ENCODE results near the gene NBEA. TPM values are rescaled to one million over a fixed set of nuclear protein-coding genes. Genes with fewer than 3 reads are reported as not detected.

The NBEA gene
- total and polyA plus RNA-seq, 2 experiments from 2014 or later: 9.1 to 29.1 TPM

DNA sequence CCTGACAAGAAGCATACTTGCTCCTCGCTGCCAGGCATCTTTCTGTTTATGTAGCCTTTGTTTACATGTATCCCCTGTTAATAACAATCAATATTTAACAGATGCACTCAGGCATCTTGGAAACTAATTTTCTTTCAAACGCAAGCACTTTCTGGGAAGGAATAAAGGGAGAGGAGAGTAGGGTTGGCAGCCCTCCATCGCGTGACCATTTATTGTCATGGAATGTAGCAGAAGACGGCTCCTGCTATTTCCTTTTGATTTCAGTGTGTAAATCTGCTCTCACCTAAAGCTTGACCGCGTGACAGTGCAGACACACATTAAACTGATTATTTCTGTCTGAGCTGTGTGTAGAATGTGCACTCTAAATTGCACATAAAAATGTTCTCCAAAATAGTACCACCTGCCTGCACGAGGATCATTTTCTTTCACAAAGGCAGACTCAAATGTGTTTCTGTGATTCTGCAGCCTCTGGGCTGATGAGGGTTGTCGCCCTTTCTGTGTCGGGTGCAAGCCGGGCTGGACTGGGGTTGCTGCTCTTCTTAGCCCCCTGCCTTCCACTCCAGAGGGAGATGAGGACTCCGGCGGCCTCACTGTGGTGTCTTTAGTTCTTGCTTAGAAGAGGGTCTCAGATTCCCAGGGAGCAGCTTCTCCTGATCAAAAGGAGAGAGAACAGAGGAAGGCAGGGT is 757.9 kb downstream of the NBEA start:
- ATAC-seq (no peak), DNase-seq (ENCODE audit: low spot score) (no peak)
- no peak overlapping the region for H3K27ac Mint-ChIP-seq
- no peak overlapping the region for H3K4me2 ChIP-seq
- no peaks in the 10 kb centered on the region; the same call in 2 of the 3 replicates for H3K36me3 Mint-ChIP-seq (ENCODE audit: low read depth)
- no peak overlapping the region for H3K4me3 ChIP-seq
- peaks cover 24% of the 10 kb centered on the region; the same call in 1 of the 2 replicates for H3K4me1 ChIP-seq (ENCODE audit: insufficient read depth)
- H3K9me3 Mint-ChIP-seq: no peaks in the 10 kb centered on the region; the same call in 2 of the 3 replicates
- peaks cover 7% of the 10 kb centered on the region for H3K9me2 ChIP-seq (ENCODE audit: insufficient read depth)
- peaks cover 28% of the 10 kb centered on the region for H3K4me1 Mint-ChIP-seq
- no peaks in the 10 kb centered on the region for H3K36me3 ChIP-seq (ENCODE audit: insufficient read depth)
- no peak overlapping the region for H3K27ac ChIP-seq (ENCODE audit: low read depth)
- no peaks in the 10 kb centered on the region for H3F3A ChIP-seq (replicated peaks; ENCODE audit: low read depth)
- H2AFZ ChIP-seq: peak overlapping the region; percentile 90
- no peaks in the 10 kb centered on the region for H4K20me1 ChIP-seq (replicated peaks; ENCODE audit: insufficient read depth)
- no peaks in the 10 kb centered on the region for H3K79me2 ChIP-seq (replicated peaks; ENCODE audit: insufficient read depth)
- no peaks in the 10 kb centered on the region for H3K27me3 ChIP-seq (ENCODE audit: insufficient read depth)
- H3K27me3 Mint-ChIP-seq (ENCODE audit: insufficient read depth, low read depth, poor library complexity): peaks cover 7% of the 10 kb centered on the region
- TF ChIP-seq POLR2AphosphoS5 (IDR thresholded peaks at IDR 0.05; ENCODE audit: low read depth) (no peak), ZNF114 (CRISPR knock-in tag; IDR thresholded peaks at IDR 0.05) (no peak), REST (IDR thresholded peaks at IDR 0.05; ENCODE audit: unreplicated experiment) (no peak), EZH2 (IDR thresholded peaks at IDR 0.05; ENCODE audit: low read depth, unreplicated experiment) (no peak), ZNF462 (CRISPR knock-in tag; IDR thresholded peaks at IDR 0.05) (no peak), STAT1 (IDR thresholded peaks at IDR 0.05; ENCODE audit: unreplicated experiment) (no peak), ETS1 (IDR thresholded peaks at IDR 0.05) (no peak), CREB1 (CRISPR knock-in tag; IDR thresholded peaks at IDR 0.05; ENCODE audit: low read depth) (no peak)
- TF ChIP-seq, protein P1, sequence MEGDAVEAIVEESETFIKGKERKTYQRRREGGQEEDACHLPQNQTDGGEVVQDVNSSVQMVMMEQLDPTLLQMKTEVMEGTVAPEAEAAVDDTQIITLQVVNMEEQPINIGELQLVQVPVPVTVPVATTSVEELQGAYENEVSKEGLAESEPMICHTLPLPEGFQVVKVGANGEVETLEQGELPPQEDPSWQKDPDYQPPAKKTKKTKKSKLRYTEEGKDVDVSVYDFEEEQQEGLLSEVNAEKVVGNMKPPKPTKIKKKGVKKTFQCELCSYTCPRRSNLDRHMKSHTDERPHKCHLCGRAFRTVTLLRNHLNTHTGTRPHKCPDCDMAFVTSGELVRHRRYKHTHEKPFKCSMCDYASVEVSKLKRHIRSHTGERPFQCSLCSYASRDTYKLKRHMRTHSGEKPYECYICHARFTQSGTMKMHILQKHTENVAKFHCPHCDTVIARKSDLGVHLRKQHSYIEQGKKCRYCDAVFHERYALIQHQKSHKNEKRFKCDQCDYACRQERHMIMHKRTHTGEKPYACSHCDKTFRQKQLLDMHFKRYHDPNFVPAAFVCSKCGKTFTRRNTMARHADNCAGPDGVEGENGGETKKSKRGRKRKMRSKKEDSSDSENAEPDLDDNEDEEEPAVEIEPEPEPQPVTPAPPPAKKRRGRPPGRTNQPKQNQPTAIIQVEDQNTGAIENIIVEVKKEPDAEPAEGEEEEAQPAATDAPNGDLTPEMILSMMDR (conservative IDR thresholded peaks at IDR 0.05; ENCODE audit: low read depth in 2 of 2): no peak
- no peak overlapping the region for H3K4me3 Mint-ChIP-seq

Measured in GM23338 (cell line).